GM19351 (cell line): ENCODE measurements around the gene LRRC47.
A peak's percentile ranks its signal among the peaks of the same experiment; 100 is the strongest.
"Not testable (repeated sequence)": the region's sequence is repeated elsewhere in the genome, so short reads cannot be mapped to it uniquely, and the experiment has no call there.

Experiments used
- ATAC-seq: cut with Tn5 transposase; IDR thresholded peaks from one replicate; pipeline ENCODE4 v1.9.1; 2021; ENCODE audit warnings: mild to moderate bottlenecking, moderate library complexity; ENCODE audit not compliant: unreplicated experiment

LRRC47 gene

DNA sequence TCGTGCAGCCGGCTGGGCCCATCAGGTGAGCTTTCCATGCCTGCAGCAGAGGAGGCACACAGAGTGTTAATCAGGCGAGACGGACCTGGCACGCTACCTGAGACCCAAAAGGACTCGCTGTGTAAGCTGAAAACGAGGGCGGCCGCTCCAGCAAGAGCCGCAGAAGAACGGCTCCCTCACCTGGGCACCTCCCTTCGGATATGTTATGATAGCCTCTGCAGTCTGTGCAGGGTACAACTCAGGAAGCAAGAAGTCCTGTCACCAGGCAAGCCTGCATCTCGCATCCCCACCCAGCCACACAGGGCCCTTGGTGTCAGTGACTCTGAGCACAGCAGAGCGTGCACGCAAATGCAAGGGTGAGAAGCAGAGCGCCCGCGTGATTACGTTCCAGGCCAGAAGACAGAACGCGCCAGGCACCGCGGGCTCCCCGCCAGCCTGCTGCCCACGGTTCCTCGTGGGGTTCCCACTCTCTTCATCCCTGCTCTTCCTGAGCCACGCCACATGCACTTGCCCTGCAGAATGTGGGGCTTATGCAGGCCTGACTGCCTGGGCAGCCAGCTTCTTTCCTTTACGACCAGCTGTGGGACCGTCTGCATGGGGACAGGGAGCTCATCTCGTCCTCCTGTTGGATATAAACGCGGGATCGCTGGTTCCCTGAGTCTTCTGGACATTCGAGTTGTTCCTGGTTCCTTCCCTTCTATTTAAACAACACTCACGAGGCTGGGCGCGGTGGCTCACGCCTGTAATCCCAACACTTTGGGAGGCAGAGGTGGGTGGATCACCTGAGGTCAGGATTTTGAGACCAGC is 20.2 kb upstream of the LRRC47 start:
- ATAC-seq, result no peak

- no peak for ATAC-seq
Measured at GRCh38 chr1:3814771-3815561, 18.7 kb upstream of the LRRC47 start.

- no peak for ATAC-seq
Measured at GRCh38 chr1:3814065-3814464, 17.8 kb upstream of the LRRC47 start.

GRCh38 chr1:3811595-3811911 is 15.3 kb upstream of the LRRC47 start:
- no peak for ATAC-seq

DNA sequence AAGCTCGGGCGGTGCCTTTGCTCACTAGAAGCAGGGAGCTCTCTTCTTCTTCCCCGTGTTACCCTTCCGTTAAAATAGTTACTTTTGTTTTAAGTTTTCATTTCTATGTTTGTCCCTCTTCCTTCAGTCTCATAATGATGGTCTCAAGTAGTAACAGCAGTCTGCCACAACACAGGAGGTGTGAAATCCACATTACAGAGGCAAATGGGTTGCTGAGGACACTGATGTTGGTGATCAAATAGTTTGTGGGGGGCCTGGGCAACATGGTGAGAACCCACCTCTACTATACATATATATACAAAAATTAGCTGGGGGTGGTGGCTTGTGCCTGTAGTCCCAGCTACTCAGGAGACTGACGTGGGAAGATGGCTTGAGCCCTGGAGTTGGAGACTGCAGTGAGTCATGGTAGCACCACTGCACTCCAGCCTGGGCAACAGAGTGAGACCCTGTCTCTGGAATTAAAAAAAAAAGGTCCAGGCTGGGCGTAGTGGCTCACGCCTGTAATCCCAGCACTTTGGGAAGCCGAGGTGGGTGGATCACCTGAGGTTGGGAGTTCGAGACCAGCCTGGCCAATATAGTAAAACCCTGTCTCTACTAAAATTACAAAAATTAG is 14.0 kb upstream of the LRRC47 start:
- not testable (repeated sequence) for ATAC-seq

DNA sequence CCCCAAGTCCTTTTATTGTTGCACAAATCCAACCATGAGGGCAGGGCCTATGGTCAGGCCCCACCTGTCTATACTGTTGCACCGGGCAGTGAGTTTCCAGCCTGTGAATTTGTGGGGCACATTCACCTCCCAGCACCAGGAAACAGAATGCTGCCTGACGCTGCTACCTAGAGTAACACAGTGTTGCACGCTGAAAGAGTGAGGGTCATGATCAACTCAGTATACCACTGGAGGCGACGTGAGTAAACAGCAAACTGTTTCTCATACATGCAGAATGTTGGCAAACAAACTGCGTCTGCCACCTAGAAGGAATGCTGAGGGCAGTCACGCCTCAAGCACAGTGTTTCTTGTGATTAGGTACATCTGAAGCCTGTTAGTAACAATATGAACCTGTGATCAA is 13.4 kb upstream of the LRRC47 start:
- ATAC-seq, result no peak

GRCh38 chr1:3807769-3808168 is 11.5 kb upstream of the LRRC47 start:
- ATAC-seq, result no peak

DNA sequence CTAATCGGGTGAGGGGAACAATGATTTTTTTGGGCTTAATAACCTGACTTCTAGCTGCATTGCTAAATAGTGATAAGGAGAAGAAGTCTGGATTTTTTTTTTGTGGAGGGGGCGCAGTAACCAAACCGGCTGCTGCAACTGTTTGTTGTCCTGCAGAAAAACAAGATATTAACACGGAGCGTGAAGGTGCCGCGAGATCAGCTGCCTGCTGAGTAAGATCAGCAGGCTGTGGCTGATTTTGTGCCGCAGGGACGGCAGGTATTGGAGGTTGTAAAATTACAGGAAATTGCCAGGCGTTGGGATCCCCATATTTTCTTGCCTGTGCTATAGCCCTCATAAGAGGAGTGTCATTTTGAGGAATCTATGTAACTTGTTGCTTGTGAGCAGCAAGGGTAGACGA is 8.7 kb upstream of the LRRC47 start:
- no peak for ATAC-seq

- not testable (repeated sequence) for ATAC-seq
Measured at GRCh38 chr1:3804627-3804944, 8.3 kb upstream of the LRRC47 start.

DNA sequence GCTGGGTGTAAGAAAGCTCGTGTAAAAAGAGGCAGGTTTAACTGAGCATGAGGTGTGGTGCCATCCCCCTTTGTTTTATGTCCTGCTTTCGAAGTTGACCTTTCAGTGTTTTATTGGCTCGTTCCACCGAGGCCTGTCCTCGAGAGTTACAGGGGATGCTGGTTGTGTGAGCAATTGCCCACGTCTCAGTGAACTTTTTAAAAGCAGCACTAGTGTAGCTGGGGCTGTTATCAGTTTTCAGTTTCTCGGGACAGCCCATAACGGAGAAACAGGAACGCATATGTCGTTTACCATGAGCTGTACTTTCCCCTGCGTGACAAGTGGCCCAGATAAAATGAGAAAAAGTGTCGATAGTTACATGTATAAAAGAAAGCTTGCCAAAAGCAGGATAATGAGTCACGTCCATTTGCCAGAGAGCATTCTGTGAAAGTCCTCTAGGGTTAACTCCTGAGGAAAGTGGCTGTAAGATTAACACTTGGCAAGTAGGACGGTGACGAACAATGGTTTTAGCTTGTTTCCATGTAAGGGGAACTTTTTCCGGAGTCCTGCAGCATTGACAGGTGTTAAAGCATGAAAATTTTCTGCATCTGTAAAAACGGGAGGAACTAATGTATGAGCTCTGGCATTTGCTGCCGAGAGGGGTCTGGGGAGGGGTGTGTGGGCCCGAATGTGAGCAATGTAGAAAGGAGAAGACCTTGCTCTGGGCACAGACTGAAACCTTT is 7.8 kb upstream of the LRRC47 start:
- ATAC-seq, result no peak

DNA sequence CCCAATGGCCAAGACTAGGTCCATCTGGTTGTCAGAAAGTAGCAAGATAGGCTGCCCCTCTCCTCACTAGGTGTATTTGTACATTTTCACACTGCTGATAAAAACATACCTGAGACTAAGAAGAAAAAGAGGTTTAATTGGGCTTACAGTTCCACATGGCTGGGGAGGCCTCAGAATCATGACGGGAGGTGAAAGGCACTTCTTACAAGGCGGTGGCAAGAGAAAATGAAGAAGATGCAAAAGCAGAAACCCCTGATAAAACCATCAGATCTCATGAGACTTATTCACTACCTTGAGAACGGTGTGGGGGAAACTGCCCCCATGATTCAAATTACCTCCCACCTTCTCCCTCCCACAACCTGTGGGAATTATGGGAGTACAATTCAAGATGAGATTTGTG is 4.5 kb upstream of the LRRC47 start:
- not testable (repeated sequence) for ATAC-seq

- no peak for ATAC-seq
Measured at GRCh38 chr1:3799976-3800685, 3.8 kb upstream of the LRRC47 start.

- peak; percentile 19 for ATAC-seq
Measured at GRCh38 chr1:3795453-3796214, 664 bp downstream of the LRRC47 start.

GRCh38 chr1:3790952-3791351 is 5.3 kb downstream of the LRRC47 start:
- ATAC-seq, result no peak

GRCh38 chr1:3790500-3790923 is 5.8 kb downstream of the LRRC47 start:
- ATAC-seq, result no peak

GRCh38 chr1:3789421-3790300 is 6.6 kb downstream of the LRRC47 start:
- no peak for ATAC-seq

GRCh38 chr1:3788756-3789420 is 7.4 kb downstream of the LRRC47 start:
- no peak for ATAC-seq

DNA sequence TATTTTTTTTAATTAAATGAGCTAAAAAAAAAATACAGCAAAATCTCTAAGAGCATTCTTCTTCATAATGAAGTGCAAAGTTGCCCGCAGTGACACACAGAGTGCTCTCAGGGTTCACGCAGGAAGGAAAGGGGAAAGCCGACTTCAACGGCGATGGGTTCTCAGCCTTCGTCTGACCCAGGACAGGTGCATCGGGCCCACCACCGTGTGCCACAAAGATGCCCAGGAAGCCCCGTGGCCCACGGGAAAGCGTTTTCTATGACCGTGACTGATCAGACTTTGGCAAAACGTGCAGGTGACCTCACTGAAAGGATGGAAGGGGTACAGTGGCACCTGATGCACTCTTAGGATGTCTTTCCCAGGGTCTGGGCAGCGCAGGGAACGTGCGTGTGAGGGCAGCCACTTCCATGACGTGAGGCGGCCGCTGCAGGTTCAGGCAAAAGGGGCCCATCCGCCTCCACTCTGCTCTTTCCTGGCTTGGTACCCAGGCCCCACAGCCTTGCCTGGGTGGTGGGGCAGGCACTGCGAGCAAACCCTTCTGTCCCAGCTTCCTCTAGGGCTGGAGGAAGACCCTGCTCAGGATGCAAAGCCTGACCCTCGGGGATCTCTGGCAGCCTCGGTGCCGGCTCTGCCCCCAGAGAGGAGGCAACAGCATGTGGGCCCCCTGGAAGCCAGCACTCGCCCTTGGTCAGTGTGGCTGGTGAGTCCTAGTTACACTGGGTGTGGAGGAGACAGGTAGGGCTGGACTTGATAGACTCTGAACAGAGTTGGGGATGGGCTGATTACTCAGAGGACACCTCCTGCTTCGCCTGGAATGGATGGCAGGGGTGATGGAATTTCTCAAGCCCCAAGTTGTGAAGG is 8.3 kb downstream of the LRRC47 start:
- ATAC-seq, result peak; percentile 8
